WTC11 (cell line): ENCODE data around the gene LCORL. TPM values are rescaled to one million over a fixed set of nuclear protein-coding genes. Genes with fewer than 3 reads are reported as not detected.

Experiments used
- ATAC-seq: fragments of 200-7000 bp; cut with Tn5 transposase; 2 replicates; pipeline ENCODE4 v1.10.0; 2021; ENCODE audit warnings: mild to moderate bottlenecking, moderate library complexity
- CTCF ChIA-PET: fragments of 300-600 bp; sonication (Branson Sonifier 250); formaldehyde crosslinking; loops from one replicate; lab custom pipeline; 2021; ENCODE audit warnings: antibody characterized with exemption; lab: Charles Lee
- POLR2A ChIA-PET: fragments of 350-600 bp; sonication (Branson Sonifier 250); formaldehyde crosslinking; loops from one replicate; lab custom pipeline; 2021; ENCODE audit warnings: antibody characterized with exemption; lab: Charles Lee
- DNase-seq: peaks from one replicate; pipeline ENCODE4 v3.0.0; 2021; ENCODE audit warnings: low spot score
- H3K27ac Mint-ChIP-seq: 2 replicates; pipeline ENCODE4 v1.8.0; 2021; ENCODE audit warnings: mixed read lengths
- H3K27me3 Mint-ChIP-seq: 2 replicates; pipeline ENCODE4 v1.8.0; 2021; ENCODE audit warnings: low read depth, mild to moderate bottlenecking, moderate library complexity, mixed read lengths
- H3K36me3 Mint-ChIP-seq: 2 replicates; pipeline ENCODE4 v1.8.0; 2021; ENCODE audit warnings: mixed read lengths
- H3K4me1 Mint-ChIP-seq: 2 replicates; pipeline ENCODE4 v1.8.0; 2022; ENCODE audit warnings: mixed read lengths
- H3K4me3 Mint-ChIP-seq: 2 replicates; pipeline ENCODE4 v1.8.0; 2021; ENCODE audit warnings: mild to moderate bottlenecking, moderate library complexity, mixed read lengths
- H3K9me3 Mint-ChIP-seq: 2 replicates; pipeline ENCODE4 v1.8.0; 2021; ENCODE audit warnings: mixed read lengths
- CTCF ChIP-seq: fragments of 200-600 bp; IDR thresholded peaks from 2 replicates; pipeline ENCODE4 v1.8.0; 2022; ENCODE audit warnings: antibody characterized with exemption
- ELF4 ChIP-seq: sonication (generic); formaldehyde crosslinking; IDR thresholded peaks from 2 replicates; pipeline ENCODE4 v1.8.1; 2022; ENCODE audit warnings: low read depth, mild to moderate bottlenecking, moderate library complexity, missing genetic modification reagents
- EMX1 ChIP-seq: fragments of 250-450 bp; sonication (Bioruptor Pico); IDR thresholded peaks from 2 replicates; pipeline ENCODE4 v1.8.0; 2021; ENCODE audit warnings: mild to moderate bottlenecking
- HMGXB4 ChIP-seq: sonication (generic); formaldehyde crosslinking; IDR thresholded peaks from 2 replicates; pipeline ENCODE4 v1.8.1; 2023; ENCODE audit warnings: mild to moderate bottlenecking, moderate library complexity, missing genetic modification reagents
- IRF1 ChIP-seq: sonication (generic); formaldehyde crosslinking; IDR thresholded peaks from 2 replicates; pipeline ENCODE4 v1.8.0; 2023; ENCODE audit warnings: missing genetic modification reagents
- IRF2 ChIP-seq: sonication (generic); formaldehyde crosslinking; IDR thresholded peaks from 2 replicates; pipeline ENCODE4 v1.8.0; 2022; ENCODE audit warnings: low read depth, missing genetic modification reagents, borderline replicate concordance
- KAT7 ChIP-seq: sonication (generic); formaldehyde crosslinking; IDR thresholded peaks from 2 replicates; pipeline ENCODE4 v1.8.1; 2023; ENCODE audit warnings: missing genetic modification reagents, mild to moderate bottlenecking, borderline replicate concordance
- MLX ChIP-seq: sonication (generic); formaldehyde crosslinking; IDR thresholded peaks from 2 replicates; pipeline ENCODE4 v1.8.1; 2023; ENCODE audit warnings: mild to moderate bottlenecking, missing genetic modification reagents, moderate library complexity
- NFE2L1 ChIP-seq: sonication (generic); formaldehyde crosslinking; IDR thresholded peaks from 2 replicates; pipeline ENCODE4 v1.8.1; 2023; ENCODE audit warnings: missing genetic modification reagents
- NR1H2 ChIP-seq: sonication (generic); formaldehyde crosslinking; IDR thresholded peaks from 2 replicates; pipeline ENCODE4 v1.9.0; 2021; ENCODE audit warnings: mild to moderate bottlenecking, moderate library complexity, missing genetic modification reagents
- OVOL2 ChIP-seq: fragments of 250-450 bp; sonication (Bioruptor Pico); IDR thresholded peaks from 2 replicates; pipeline ENCODE4 v1.9.0; 2021; ENCODE audit warnings: mild to moderate bottlenecking, borderline replicate concordance
- PREB ChIP-seq: sonication (generic); formaldehyde crosslinking; IDR thresholded peaks from 2 replicates; pipeline ENCODE4 v1.8.1; 2022; ENCODE audit warnings: mild to moderate bottlenecking, missing genetic modification reagents, moderate library complexity, borderline replicate concordance
- SP1 ChIP-seq: sonication (generic); formaldehyde crosslinking; conservative IDR thresholded peaks from 2 replicates; pipeline ENCODE4 v1.8.1; 2022; ENCODE audit warnings: missing genetic modification reagents
- STAT6 ChIP-seq: sonication (generic); formaldehyde crosslinking; conservative IDR thresholded peaks from 2 replicates; pipeline ENCODE4 v1.8.1; 2023; ENCODE audit warnings: mild to moderate bottlenecking, low read depth, missing genetic modification reagents, moderate library complexity
- TCF7 ChIP-seq: sonication (generic); formaldehyde crosslinking; IDR thresholded peaks from 2 replicates; pipeline ENCODE4 v1.8.0; 2022; ENCODE audit warnings: mild to moderate bottlenecking, low read depth, missing genetic modification reagents, moderate library complexity
- ZNF263 ChIP-seq: sonication (generic); formaldehyde crosslinking; IDR thresholded peaks from 2 replicates; pipeline ENCODE4 v1.8.1; 2022; ENCODE audit warnings: low read depth, mild to moderate bottlenecking, moderate library complexity, missing genetic modification reagents
- ZNF317 ChIP-seq: sonication (generic); formaldehyde crosslinking; IDR thresholded peaks from 2 replicates; pipeline ENCODE4 v1.8.1; 2023; ENCODE audit warnings: low read depth, mild to moderate bottlenecking, moderate library complexity, missing genetic modification reagents, borderline replicate concordance
- ZSCAN18 ChIP-seq: fragments of 250-450 bp; sonication (Bioruptor Pico); IDR thresholded peaks from 2 replicates; pipeline ENCODE4 v2.1.2; 2022; ENCODE audit warnings: mild to moderate bottlenecking, moderate library complexity
- total RNA-seq: library from RNA; stranded (reverse); gene quantifications from 3 replicates; pipeline ENCODE4 v1.2.3, GENCODE V29; 2021

The LCORL gene
- total RNA-seq, 1 experiment from 2014 or later: 19.9 TPM

- TF ChIP-seq KAT7 (CRISPR knock-in tag): no peak
- TF ChIP-seq ZSCAN18: no peak
Observed at GRCh38 chr4:18049446-18049845, 27.9 kb upstream of the LCORL start (continued).

GRCh38 chr4:18042754-18043153, 21.2 kb upstream of the LCORL start:
- Mint-ChIP-seq H3K27ac (no peak overlapping the region), H3K36me3 (no peaks in the 10 kb centered on the region), H3K27me3 (no peaks in the 10 kb centered on the region), H3K4me1 (no peaks in the 10 kb centered on the region), H3K4me3 (no peak overlapping the region), H3K9me3 (no peaks in the 10 kb centered on the region)
- DNase-seq (no peak), ATAC-seq (peak; percentile 70)
- TF ChIP-seq ZNF317 (CRISPR knock-in tag) (no peak), NR1H2 (no peak), OVOL2 (CRISPR knock-in tag) (no peak), IRF1 (CRISPR knock-in tag) (no peak), CTCF (peak; percentile 40), HMGXB4 (CRISPR knock-in tag) (no peak), MLX (CRISPR knock-in tag) (no peak), STAT6 (CRISPR knock-in tag) (no peak)
- ChIA-PET CTCF (interaction anchor here (1.2 to 1.8 kb wide), 2 partner anchors 11 to 33 kb away, joined by 4 read pairs; no protein-coding TSS in a partner anchor), POLR2A (interaction anchor here (0.7 kb wide), 1 partner anchor 1343 kb away, joined by 3 read pairs; no protein-coding TSS in a partner anchor)

- Mint-ChIP-seq H3K4me3 (no peak overlapping the region), H3K36me3 (no peaks in the 10 kb centered on the region), H3K27ac (no peak overlapping the region), H3K9me3 (no peaks in the 10 kb centered on the region), H3K4me1 (no peaks in the 10 kb centered on the region), H3K27me3 (no peaks in the 10 kb centered on the region)
- no peak for ATAC-seq
- ChIA-PET CTCF (interaction anchor here (1.2 to 1.8 kb wide), 2 partner anchors 12 to 34 kb away, joined by 4 read pairs; no protein-coding TSS in a partner anchor), POLR2A (no interaction called here)
- DNase-seq: no peak
- no peak for TF ChIP-seq IRF2 (CRISPR knock-in tag)
- no peak for TF ChIP-seq IRF1 (CRISPR knock-in tag)
- TF ChIP-seq ELF4 (CRISPR knock-in tag): no peak
- TF ChIP-seq SP1 (CRISPR knock-in tag): no peak
- no peak for TF ChIP-seq PREB (CRISPR knock-in tag)
- no peak for TF ChIP-seq ZNF263 (CRISPR knock-in tag)
- no peak for TF ChIP-seq EMX1
- TF ChIP-seq NFE2L1: no peak
- no peak for TF ChIP-seq TCF7 (CRISPR knock-in tag)
Observed at GRCh38 chr4:18042012-18042411, 20.5 kb upstream of the LCORL start.
